Neural crest cell (in vitro differentiated cells): Measurements from ENCODE around the gene NT5M. TPM values are rescaled to one million over a fixed set of nuclear protein-coding genes. Genes with fewer than 3 reads are reported as not detected.

Experiments used
- DNase-seq: peaks from one replicate; pipeline ENCODE4 v3.0.0; 2021; ENCODE audit warnings: low read depth, mixed read lengths, low spot score
- H3K27ac Mint-ChIP-seq: one replicate; pipeline ENCODE4 v1.8.0; 2021; ENCODE audit warnings: mild to moderate bottlenecking, mixed read lengths; ENCODE audit not compliant: unreplicated experiment
- H3K27me3 Mint-ChIP-seq: 2 replicates; pipeline ENCODE4 v1.8.0; 2021; ENCODE audit warnings: low read depth, mild to moderate bottlenecking, mixed read lengths
- H3K36me3 Mint-ChIP-seq: 2 replicates; pipeline ENCODE4 v1.8.0; 2021; ENCODE audit warnings: low read depth, mild to moderate bottlenecking, mixed read lengths
- H3K4me1 Mint-ChIP-seq: 2 replicates; pipeline ENCODE4 v1.8.0; 2021; ENCODE audit warnings: mixed read lengths
- H3K4me3 Mint-ChIP-seq: one replicate; pipeline ENCODE4 v1.8.0; 2021; ENCODE audit warnings: mild to moderate bottlenecking, mixed read lengths
- H3K9me3 Mint-ChIP-seq: 2 replicates; pipeline ENCODE4 v1.8.0; 2021; ENCODE audit warnings: mixed read lengths
- CTCF ChIP-seq: fragments of 200-600 bp; sonication (generic); conservative IDR thresholded peaks from 2 replicates; pipeline ENCODE4 v1.5.0; 2021; ENCODE audit warnings: antibody characterized with exemption, mild to moderate bottlenecking
- total RNA-seq: library from RNA; stranded (reverse); gene quantifications from 2 replicates; pipeline ENCODE4 v1.2.1, GENCODE V29; 2021

The NT5M gene
- total RNA-seq, 1 donor from 2014 or later, result 10.3 TPM

GRCh38 chr17:17345686-17346427, 42.7 kb downstream of the NT5M start:
- Mint-ChIP-seq H3K4me3 (no peak overlapping the region), H3K27ac (peak overlapping the region; percentile 73), H3K36me3 (no peaks in the 10 kb centered on the region), H3K4me1 (no peaks in the 10 kb centered on the region), H3K9me3 (no peaks in the 10 kb centered on the region), H3K27me3 (no peaks in the 10 kb centered on the region)
- no peak for TF ChIP-seq CTCF
- DNase-seq, result no peak

- Mint-ChIP-seq H3K4me1 (no peaks in the 10 kb centered on the region), H3K9me3 (no peaks in the 10 kb centered on the region), H3K27ac (no peak overlapping the region), H3K4me3 (no peak overlapping the region), H3K27me3 (no peaks in the 10 kb centered on the region), H3K36me3 (no peaks in the 10 kb centered on the region)
- TF ChIP-seq CTCF, result no peak
- no peak for DNase-seq
Measured at GRCh38 chr17:17346428-17347233, 43.5 kb downstream of the NT5M start.

- no peaks in the 10 kb centered on the region for H3K36me3 Mint-ChIP-seq
- TF ChIP-seq CTCF, result no peak
- no peak for DNase-seq
- H3K27me3 Mint-ChIP-seq, result no peaks in the 10 kb centered on the region
- no peak overlapping the region for H3K4me3 Mint-ChIP-seq
- peaks cover 5% of the 10 kb centered on the region for H3K4me1 Mint-ChIP-seq
- H3K9me3 Mint-ChIP-seq, result no peaks in the 10 kb centered on the region
- H3K27ac Mint-ChIP-seq, result no peak overlapping the region
Measured at GRCh38 chr17:17347234-17347955, 44.2 kb downstream of the NT5M start.

- H3K4me3 Mint-ChIP-seq, result no peak overlapping the region
- no peaks in the 10 kb centered on the region for H3K27me3 Mint-ChIP-seq
- H3K27ac Mint-ChIP-seq, result no peak overlapping the region
- H3K9me3 Mint-ChIP-seq, result no peaks in the 10 kb centered on the region
- no peaks in the 10 kb centered on the region for H3K36me3 Mint-ChIP-seq
- no peak for TF ChIP-seq CTCF
- H3K4me1 Mint-ChIP-seq, result peaks cover 5% of the 10 kb centered on the region
- no peak for DNase-seq
Measured at GRCh38 chr17:17347956-17348871, 45.0 kb downstream of the NT5M start.
